ENCODE measurements around the gene ICA1. TPM values are rescaled to one million over a fixed set of nuclear protein-coding genes. Genes with fewer than 3 reads are reported as not detected.

The ICA1 gene
- total and polyA plus RNA-seq, 8 donors, result 19.1 to 458 (median 77.4) TPM

DNA sequence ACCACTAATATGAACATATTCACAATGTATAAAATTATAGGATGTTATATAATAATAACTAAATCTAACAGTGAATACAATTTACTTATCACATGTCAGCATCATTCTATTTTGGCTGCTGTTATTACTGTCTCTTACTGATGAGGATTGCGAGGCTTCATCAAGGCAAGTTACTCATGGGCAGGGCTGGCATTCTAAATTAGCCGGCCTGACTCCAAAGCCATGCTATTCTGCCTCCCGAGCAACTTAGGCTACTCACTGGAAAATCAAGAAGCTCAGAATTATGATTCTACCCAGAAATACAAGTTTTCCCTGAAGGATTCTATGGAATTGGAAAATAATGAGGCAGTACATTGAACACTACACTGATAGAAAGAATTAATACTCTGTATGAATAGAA lies 101.7 kb downstream of the ICA1 start:
- no peak for DNase-seq
- 62 to 86% (median 77%) methylated on average over 3 of the region's 3 CpGs for WGBS, 5 donors
- Histone ChIP-seq H3K36me3 (peaks cover 0 to 27% (median 16%) of the 10 kb centered on the region in 4 donors), H3K27ac (no peak overlapping the region), H3K27me3 (no peaks in the 10 kb centered on the region), H3K4me1 (no peaks in the 10 kb centered on the region), H3K9me3 (no peaks in the 10 kb centered on the region), H3K4me3 (no peak overlapping the region)
- no peak for TF ChIP-seq EP300 (IDR thresholded peaks at IDR 0.05)
- TF ChIP-seq POLR2AphosphoS5 (IDR thresholded peaks at IDR 0.05), result no peak
- TF ChIP-seq, protein P1, sequence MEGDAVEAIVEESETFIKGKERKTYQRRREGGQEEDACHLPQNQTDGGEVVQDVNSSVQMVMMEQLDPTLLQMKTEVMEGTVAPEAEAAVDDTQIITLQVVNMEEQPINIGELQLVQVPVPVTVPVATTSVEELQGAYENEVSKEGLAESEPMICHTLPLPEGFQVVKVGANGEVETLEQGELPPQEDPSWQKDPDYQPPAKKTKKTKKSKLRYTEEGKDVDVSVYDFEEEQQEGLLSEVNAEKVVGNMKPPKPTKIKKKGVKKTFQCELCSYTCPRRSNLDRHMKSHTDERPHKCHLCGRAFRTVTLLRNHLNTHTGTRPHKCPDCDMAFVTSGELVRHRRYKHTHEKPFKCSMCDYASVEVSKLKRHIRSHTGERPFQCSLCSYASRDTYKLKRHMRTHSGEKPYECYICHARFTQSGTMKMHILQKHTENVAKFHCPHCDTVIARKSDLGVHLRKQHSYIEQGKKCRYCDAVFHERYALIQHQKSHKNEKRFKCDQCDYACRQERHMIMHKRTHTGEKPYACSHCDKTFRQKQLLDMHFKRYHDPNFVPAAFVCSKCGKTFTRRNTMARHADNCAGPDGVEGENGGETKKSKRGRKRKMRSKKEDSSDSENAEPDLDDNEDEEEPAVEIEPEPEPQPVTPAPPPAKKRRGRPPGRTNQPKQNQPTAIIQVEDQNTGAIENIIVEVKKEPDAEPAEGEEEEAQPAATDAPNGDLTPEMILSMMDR (IDR thresholded peaks at IDR 0.05), result no peak
- TF ChIP-seq POLR2A (IDR thresholded peaks at IDR 0.05), result no peak
- intact Hi-C loops (cut with DNase I; ENCODE audit: low total_unique reads), result no loop called here

- TF ChIP-seq POLR2AphosphoS5 (IDR thresholded peaks at IDR 0.05) (no peak), EP300 (IDR thresholded peaks at IDR 0.05) (no peak)
- TF ChIP-seq, protein P1 (IDR thresholded peaks at IDR 0.05), result no peak
- intact Hi-C loops (cut with DNase I; ENCODE audit: low total_unique reads), result no loop called here
- no peak overlapping the region for H3K27ac ChIP-seq
- no peaks in the 10 kb centered on the region for H3K4me1 ChIP-seq
- no peak overlapping the region for H3K4me3 ChIP-seq
- peaks cover 0 to 28% (median 16%) of the 10 kb centered on the region in 4 donors for H3K36me3 ChIP-seq
- 71 to 100% (median 97%) methylated on average over 2 of the region's 2 CpGs for WGBS, 5 donors
- H3K27me3 ChIP-seq, result no peaks in the 10 kb centered on the region
- no peak for DNase-seq
- H3K9me3 ChIP-seq, result no peaks in the 10 kb centered on the region
Measured at GRCh38 chr7:8159595-8159994, 102.4 kb downstream of the ICA1 start.

DNA sequence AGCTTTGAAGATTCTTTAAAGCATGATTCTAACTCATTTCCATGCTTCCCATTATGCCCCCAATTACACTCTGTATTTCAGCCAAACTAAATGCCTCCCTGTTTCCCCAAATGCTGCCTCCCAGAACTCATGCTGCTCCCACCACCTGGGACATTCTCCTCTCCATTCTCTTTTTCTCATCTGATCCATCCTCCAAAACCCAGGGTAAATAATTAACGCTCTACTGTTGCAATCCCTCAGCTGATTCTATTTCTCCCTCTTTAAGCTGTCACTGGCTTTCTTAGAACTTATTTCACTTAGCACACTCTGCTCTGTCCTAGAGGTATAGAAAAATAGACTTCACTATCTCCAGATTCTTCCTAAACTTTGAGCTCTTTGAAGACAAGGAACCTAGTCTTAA lies 104.7 kb downstream of the ICA1 start:
- no peak for DNase-seq
- intact Hi-C loops (cut with DNase I; ENCODE audit: low total_unique reads), result no loop called here
- TF ChIP-seq, protein P1 (IDR thresholded peaks at IDR 0.05), result no peak
- no peak for TF ChIP-seq POLR2AphosphoS5 (IDR thresholded peaks at IDR 0.05)
- H3K4me3 ChIP-seq, result no peak overlapping the region
- H3K9me3 ChIP-seq, result no peaks in the 10 kb centered on the region
- 81 to 97% (median 83%) methylated on average over 1 of the region's 1 CpG for WGBS, 5 donors
- no peaks in the 10 kb centered on the region for H3K4me1 ChIP-seq
- H3K27me3 ChIP-seq, result no peaks in the 10 kb centered on the region
- H3K36me3 ChIP-seq, result peaks cover 0 to 28% (median 16%) of the 10 kb centered on the region in 4 donors
- no peak overlapping the region for H3K27ac ChIP-seq

DNA sequence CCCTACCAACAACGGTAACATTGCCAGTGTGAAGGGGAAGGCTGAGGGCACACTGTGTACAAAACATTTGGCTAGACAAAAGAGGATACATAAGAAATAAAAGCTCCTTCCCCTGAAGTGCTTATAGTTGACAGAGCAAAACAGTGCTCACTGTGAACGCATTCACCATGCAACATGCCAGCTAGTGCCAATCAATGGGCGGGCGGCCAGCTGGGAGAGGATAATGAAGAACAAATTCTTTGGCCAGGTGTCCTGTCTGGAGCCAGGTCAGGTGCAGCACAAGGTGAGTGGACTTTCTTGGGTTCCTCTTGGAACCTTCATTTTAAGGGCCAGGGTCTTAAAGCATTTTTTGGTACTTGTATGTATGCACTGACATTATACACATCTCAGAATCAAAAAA lies 106.1 kb downstream of the ICA1 start:
- WGBS, 5 donors, result 86 to 96% (median 92%) methylated on average over 4 of the region's 4 CpGs
- no peak overlapping the region for H3K4me3 ChIP-seq
- intact Hi-C loops (cut with DNase I; ENCODE audit: low total_unique reads), result no loop called here

More for the DNA sequence above, 106.1 kb downstream of the ICA1 start:
- Histone ChIP-seq H3K36me3 (peaks cover 0 to 28% (median 16%) of the 10 kb centered on the region in 4 donors), H3K27me3 (no peaks in the 10 kb centered on the region), H3K27ac (no peak overlapping the region), H3K9me3 (no peaks in the 10 kb centered on the region), H3K4me1 (no peaks in the 10 kb centered on the region)
- TF ChIP-seq POLR2A (IDR thresholded peaks at IDR 0.05), result no peak
- TF ChIP-seq POLR2AphosphoS5 (IDR thresholded peaks at IDR 0.05), result no peak
- no peak for TF ChIP-seq EP300 (IDR thresholded peaks at IDR 0.05)
- TF ChIP-seq, protein P1 (IDR thresholded peaks at IDR 0.05), result no peak
- DNase-seq, result no peak

All from stomach (tissue), 9 donors.